Left forelimb (tissue), 1 donor: ENCODE results near the gene ZNF444.

Source experiments
- DNase-seq: peaks from one replicate; pipeline ENCODE4 v3.0.0-alpha.2; 2018; ENCODE audit warnings: low spot score

Gene ZNF444

DNA sequence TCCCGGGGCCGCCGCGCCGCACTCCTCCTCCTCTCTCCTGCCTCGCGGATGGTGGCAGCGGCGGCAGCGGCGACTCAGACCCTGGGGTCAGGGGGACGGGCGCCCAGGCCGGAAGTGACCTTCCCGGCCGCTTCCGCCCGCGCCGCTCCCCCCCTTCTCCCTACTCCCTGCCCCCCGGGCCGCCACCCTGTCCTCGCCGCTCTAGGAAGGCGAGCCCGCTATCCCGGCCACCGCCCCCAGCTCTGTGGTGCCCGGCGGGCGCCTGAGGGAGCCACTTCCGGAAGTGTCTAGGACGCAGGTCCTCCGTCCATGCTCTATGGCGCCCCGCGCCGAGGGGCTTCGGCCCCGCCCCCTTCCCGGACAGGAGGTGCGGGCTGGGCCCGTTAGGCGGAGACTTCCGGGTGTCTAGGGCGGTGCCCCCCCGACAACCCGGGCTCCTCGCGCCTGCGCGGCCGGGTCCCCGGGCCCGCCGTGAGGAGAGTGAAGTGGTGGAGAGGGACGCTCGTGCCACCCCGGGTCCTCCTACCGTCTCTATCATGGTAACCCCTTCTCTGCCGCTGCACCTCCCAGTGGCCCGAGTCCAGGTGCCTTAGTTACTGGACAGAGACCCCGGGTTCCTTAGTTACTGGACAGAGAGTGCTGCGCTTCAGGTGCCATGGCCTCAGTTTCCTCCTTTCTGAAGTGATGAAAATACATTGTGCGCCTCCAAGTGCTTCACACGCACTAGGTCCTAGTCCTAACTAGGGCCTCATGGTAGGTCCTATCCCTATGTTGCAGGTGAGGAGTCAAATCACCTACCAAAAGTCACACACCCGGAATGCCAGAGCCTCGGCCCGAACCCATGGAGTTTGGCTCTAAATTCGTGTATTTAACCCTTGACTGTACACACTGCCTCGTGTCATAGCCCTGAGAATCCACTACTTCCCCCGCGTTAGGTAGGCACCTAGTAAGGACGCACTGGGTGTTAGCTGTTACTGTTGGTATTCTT lies 19.6 kb upstream of the ZNF444 start, which contains the start of gene ZNF787:
Gene ZNF787 (minus strand): TSS at position 116 of the 988 bp plus-strand sequence. CDS start 18,078 bp downstream, outside the sequence.
- peak; percentile 100 for DNase-seq

DNA sequence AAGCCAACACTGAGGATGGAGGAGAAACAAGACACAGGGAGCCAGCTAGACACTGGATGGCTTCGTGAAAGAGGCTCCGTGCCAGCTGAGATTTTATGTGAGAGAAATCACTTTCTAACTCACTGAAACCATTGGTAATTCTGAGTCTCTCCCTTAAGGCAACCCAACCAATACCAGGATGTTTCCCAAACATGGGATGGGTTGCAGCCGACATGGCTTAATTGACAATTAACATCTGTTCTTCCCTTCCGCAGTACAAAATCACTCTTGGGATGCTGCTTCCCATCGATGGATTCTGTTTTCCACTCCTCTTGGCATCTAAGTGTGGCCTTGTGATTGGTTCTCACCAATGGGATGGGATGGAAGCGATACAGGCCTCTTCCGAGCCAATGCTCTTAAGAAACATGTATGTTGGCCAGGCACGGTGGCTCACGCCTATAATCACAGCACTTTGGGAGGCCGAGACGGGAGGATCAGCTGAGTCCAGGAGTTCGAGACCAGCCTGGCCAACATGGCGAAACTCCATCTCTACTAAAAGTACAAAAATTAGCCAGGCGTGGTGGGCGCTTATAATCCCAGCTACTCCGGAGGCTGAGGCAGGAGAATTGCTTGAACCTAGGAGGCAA lies 17.7 kb upstream of the ZNF444 start:
- DNase-seq = no peak

DNA sequence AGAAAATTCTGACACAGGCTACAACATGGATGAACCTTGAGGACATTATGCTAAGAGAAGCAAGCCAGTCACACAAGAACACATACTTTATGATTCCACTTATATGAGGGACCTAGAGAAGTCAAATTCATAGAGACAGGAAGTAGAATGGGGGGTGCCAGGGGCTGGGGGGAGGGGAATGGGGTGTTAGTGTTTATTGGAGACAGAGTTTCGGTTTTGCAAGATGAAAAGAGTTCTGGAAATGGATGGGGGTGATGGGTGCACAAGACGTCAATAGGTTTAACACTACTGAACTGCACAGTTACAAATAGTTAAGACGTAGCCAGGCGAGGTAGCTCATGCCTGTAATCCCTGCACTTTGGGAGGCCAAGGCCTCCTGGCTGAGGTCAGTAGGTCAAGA lies 16.5 kb upstream of the ZNF444 start:
- DNase-seq = no peak

DNA sequence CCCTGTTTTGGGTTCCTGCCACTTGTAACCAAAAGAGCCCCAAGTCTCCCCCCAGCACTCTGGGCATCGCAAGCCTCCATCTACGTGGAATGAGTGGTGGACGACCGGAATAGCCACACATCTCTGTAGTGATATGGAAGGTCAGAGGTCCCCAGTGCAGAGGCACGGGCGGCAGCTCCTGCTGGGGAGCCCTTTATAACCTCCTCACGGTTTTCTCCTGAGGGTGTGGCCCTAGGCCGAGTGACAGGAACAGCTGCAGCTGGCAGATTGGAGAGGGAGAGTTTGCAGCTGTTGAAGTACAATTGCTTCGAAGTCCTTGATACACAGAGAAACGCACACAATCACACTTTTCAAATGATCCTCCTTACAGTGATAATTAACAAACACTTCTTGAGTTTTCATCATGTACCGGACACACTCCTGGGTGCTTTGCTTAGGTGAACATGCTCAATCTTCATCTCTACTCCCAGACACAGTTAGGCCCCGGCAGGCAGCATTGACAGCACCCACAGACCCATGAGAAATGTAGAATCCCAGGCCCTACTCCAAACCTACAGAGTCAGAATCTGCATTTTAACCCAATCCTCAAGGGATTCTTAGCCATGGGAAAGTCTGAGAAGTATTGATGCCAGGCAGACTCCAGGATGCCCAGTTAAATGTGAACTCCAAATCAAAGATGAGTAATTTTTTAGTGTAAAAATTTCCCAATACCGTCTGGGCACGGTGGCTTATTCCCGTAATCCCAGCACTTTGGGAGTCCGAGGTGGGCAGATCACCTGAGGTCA lies 15.1 kb upstream of the ZNF444 start:
- DNase-seq = no peak

DNA sequence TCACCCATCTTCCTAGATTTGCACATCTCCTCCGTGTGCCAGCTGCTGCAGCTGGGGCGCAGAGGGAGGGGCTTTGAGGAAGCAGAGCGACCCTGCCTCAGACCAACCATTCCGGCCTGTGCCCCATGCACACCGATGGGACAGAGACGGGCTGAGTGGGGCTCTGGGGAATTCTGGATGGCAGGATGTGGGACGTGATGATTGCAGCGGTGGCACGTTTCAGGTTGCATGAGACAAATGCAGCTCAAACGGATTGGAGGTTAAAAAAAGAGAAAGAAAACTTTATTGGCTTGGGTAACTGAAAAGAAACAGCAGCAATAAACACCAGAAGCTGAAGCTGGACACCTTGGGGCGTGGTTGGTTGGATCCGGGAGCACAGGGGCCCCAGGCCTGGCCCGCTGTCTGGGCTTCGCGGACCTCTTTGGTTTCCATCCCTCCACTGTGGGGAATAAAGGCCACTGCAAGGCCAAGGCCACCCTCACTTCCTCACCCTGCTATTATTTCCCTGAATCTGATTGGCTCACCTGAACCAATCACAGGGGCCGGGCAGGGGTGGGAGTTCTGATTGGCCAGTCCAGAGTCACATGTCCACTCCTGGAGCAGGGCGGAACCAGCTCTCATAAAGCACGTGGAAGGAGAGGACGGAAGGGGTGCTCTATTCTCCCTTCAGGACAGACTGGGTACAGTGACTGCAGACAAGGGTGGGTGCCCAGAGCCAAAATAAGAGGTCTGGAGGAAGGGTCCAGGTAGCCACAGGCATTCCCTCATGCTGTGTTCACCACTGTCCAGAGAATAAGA lies 13.9 kb upstream of the ZNF444 start:
- no peak for DNase-seq

DNA sequence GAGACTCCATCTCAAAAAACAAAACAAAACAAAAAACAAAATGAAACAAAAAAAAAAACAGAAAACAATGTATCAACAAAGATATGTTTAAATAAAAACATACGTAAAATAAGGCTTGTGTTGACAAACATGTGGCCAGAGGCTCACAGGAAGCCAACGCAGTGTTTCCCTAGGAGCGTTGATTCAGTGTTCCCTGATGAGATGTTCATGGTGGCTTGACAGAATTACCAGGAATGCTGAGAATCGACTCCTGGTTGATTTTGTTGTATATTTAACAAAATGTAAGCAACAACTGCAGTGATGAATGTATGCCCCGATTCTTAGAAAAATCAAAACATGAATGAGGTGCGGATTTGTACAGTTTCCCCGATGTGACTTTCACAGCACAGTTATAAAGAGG lies 11.1 kb upstream of the ZNF444 start:
- DNase-seq = no peak

DNA sequence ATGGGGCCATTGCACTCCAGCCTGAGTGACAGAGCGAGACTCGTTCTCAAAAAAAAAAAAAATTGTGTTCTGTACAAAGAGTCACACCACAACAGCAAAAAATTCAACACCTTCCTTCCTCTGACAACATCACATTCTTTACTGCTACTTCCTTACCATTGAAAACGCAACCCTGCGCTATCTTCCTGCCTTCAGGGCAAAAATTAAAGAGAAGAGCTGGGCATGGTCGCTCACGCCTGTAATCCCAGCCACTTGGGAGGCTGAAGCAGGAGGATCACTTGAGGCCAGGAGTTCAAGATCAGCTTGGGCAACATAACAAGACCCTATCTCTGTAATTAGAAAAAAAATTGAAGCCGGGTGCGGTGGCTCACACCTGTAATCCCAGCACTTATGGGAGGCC lies 9.4 kb upstream of the ZNF444 start:
- no peak for DNase-seq

DNA sequence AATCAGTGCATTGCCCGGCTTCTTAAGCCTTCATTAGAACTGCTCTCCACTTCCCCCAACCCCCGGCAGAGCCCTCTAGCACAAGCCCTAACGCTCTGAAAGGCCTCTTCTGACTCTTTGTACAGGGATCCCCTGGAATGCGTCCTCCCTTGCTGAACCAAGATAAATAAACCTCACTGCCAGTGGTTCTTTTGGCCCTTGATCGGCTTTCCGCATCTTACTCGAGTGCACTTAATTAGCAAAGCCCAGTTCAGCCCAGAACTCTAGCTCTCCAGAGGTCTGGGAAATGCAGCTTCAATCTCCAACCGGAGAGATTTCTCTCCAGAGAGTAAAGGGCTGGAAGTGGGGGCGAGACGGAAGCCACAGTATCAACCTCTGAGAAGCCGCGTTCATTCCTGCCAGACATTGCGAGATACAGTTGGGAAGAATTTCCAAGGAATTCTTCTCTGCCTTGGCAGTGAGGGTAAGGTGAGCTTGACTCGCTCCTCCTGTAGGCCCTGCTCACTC lies 8.7 kb upstream of the ZNF444 start:
- DNase-seq = no peak

DNA sequence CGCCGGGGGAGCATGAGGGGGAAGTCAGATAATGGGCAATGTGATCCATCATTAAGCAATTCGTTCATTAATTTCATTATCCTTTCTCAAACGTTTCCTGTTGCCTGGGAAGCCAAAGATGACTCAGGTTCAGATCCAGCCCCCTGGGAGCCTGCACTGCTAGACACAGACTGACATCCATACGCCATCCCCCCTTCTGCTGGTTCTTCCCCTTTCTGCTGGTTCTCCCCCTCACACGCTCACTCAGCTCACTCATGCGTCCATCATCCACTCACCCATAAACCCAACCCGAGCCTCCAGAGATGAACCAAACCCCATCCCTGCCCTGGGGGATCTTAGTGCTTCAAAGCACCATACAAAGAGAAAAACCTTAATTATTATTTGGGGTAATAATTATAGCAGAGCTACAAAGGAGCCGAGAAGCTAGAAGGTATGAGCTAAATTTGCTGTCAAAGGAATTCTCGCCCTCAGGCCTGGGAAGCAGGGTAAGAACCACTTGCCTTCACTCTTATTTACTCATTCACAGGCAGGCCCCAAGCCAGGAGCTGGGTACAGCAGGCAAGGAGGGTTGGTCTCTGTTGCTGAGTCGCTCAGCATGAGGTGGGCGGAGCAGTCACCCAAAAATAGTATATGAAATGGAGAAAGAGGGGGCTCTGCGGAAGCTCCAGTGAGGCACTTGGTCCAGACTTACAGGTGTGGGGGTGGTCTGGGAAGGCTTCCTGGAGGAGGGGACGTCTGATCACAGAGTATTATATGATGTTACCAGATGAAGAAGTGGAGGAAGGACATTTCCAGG lies 7.0 kb upstream of the ZNF444 start:
- no peak for DNase-seq

DNA sequence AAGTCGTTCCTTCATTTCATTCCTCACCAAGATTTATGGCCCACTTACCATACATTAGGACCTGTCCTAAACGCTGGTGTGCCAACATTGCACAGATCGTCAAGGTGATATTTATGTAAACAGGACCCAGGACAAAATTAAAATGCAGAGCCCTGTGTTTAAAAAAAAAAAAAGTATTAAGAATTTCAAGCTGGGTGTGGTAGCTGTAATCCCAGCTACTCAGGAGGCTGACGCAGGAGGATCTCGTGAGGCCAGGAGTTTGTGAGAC lies 6.5 kb upstream of the ZNF444 start:
- no peak for DNase-seq

DNA sequence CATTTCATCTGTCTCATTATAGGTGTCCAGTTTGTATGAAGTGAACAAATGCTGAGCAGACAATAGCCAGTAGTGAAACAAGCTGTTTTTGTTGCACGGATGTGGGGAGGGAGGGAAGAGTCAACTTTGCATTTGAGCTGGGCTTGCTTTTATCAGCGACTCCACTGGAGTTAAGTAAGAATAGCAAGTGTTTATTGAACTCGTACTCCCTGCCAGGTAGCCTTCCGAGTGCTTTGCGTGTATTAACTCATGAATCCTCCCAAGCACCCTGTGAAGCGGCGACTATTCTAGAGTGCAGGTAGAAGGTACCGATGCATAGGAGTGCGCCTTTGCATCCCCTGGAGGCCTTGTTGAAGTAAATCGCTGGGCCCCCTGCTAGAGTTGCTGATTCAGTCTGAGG lies 4.7 kb upstream of the ZNF444 start:
- DNase-seq = no peak

DNA sequence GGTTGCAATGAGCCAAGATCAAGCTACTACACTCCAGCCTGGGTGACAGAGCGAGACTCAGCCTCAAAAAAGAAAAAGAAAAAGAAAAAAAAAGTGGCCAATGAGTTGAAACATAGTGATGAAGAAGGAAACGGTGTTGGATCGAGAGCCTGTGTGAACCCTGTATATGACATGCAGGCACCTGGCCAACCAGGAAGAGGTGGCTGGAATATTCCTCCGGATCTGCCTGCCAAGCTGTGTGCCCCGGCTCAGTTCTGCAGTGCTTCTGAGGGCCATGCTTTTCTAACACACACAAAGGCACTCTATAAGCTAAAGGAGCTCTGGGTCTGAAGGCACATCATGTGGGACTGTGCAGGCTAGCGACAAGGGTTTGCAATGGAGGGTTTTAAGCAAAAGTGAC lies 3.7 kb upstream of the ZNF444 start:
- DNase-seq = no peak

DNA sequence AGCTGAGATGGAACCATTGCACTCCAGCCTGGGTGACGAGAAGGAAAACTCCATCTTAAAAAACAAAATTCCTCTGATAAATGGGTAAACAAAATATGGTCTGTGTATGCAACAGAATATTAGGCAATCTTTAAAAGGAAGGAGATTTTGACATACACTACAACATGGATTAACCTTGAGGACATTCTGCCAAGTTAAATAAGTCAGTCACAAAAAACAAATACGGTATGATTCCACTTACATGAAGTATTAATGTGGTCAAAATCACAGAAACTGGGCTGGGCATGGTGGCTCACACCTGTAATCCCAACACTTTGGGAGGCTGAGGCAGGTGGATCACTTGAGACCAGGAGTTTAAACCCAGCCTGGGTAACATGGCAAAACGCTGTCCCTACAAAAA lies 3.0 kb upstream of the ZNF444 start:
- DNase-seq = no peak

DNA sequence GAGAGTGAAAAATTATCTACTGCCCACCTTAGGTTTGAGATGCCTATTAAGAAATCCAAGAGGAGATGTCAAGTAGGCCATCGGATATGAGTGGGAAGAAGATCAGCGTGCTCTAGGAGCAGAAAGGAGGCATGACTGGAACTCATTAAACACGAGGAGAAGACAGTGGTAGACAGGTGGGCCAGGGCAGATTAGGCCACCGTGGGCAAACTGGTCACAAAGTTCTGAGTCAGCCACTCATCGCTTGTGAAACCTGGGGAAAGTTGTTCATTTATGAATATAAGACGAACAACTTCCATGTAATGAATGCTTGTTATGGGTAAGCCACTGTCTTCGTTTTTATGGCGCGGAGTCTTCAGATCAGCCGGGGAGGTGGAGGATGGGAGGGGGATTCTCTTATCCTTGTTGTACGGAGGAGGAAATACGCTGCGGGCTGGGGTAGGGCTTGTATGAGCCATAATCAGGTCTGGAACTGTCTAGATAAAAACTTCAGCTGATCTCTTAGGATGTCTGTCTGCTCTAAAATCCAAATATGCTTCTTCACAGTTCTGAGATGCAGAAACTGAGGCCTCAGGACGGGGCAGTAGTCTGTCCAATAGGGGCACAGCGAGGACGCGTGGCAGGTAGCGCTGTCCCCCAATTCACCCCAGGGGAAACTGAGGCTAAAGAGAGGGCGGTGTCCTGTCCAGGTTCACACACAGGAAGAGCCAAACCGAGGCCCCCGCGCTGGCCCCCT lies 1.1 kb upstream of the ZNF444 start:
- DNase-seq = no peak

DNA sequence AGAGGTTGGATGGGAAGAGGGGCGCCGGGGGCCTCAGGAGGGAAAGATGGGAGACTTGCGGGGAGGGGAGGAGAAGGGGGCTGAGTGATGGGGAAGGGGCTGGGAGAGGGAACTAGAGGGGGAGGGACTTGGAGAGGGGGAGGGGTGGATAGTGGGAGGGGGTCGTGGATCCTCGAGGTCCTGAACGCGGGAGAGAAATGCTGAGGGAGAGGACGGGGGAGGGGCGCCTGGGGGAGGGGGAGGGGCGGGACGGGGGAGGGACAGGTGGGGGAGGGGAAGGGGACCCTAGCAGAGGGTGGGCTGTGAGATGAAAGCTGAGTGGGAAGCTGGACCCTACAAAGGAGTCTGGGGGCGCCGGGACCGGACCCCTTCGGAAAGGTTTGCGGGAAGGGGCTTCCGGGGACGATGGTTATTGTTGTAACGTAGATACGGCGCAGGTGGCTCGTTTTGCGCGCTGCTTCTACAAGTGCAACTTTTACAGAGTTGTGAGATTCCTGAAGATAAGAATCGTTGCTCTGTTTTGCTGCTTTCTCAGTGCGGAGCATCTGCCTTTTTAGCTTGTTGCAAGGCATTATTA lies 418 bp downstream of the ZNF444 start:
- no peak for DNase-seq

DNA sequence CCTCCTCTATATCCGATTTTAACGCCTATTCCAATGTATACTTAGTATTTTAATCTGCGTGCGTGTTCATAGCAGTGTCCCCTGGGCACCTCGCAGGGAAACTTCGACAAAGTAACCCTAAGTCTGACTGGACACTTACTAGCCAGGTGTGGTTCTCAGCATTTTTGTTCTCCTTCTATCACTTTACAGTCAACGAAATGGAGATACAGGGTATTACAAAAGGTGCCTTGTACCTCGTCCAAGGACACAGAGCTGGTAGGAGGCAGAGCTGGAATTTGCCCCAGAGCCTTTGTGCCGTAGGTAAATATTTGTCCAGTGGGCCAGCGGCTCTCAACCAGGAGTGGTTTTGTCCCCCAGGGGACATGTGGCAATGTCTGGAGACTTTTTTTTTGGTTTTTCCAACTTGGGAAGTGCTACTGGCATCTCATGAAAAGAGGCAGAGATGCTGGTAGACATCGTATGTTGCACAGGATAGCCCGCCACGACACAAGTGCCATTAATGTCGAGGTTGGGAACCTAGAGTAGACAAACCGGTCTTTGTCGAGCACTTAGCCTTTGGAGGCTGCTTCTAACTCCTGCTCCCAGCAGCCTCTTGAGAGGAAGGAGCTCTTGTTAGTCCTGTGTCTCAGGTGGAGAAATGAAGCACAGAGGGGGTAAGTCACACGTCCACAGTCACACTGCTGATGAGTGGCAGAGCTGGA lies 1.1 kb downstream of the ZNF444 start:
- no peak for DNase-seq

DNA sequence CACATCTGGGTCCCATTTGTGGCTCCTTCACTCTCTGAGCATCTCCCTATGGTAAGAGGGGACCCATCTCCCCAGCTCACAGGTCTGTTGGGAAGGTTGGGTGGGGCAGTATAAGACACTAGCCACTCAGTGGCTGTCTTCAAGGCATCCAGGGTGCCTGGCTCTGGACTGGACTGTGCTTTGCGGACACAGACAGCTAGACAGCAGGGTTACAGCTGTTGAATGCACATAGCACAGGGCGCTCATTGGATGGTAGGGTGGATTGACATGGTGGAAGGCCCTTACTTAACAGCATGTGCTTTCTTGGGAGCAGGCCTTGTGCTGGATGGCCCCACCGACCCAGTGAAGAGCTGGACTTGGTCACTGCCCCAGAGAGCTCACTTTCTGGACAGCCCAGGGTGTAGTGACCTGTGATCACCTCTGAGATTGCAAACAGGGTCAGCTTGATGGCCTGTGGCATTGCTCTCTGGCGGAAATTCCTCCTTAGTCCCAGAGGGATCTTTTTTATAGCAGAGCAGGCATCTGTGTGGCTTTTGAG lies 1.9 kb downstream of the ZNF444 start:
- DNase-seq = no peak

DNA sequence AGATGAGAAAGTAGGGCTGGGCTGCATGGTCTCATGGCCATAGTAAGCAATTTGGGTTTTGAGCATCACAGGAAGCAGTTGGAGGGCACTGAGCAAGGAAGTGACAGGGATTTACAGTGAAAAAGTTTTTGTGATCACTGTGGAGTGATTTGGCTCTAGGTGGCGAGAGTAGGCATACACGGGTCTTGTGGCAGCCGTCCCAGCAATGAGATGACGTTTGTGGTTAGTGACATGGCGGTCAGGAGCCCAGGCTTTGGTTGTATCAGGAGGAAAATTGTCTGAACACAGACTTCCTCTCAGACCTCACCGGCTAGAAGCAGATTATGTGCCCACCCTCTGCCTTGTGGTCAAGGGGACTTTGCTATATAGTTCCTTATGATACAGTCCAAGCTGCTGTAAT lies 3.3 kb downstream of the ZNF444 start:
- DNase-seq = no peak

DNA sequence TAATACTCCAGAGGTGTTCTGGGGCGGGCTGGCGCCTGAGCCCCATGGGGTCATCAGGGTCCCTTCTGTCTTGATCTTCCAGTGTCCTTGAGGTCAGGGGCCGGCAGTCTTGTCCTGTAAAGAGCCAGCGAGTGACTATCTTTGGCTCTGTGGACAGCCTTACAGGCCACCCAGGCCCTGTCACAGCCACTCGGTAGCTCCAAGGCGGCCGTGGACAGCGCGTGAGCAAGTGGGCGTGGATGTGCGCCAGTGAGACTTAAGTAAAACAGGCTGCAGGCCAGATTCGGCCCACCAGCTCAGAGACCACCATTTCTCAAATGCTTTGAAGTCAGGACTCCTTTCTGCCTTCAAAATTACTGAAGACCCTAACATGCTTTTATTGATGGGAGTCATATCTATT lies 3.7 kb downstream of the ZNF444 start:
- DNase-seq = no peak
